Vagina (tissue), 2 donors: ENCODE results near the gene DNER. TPM values are rescaled to one million over a fixed set of nuclear protein-coding genes. Genes with fewer than 3 reads are reported as not detected.

Experiments
- DNase-seq, 2 donors: peaks; one replicate each; pipeline ENCODE4 v3.0.0-alpha.2; 2017; ENCODE audit errors: extremely low spot score in 2 of 2
- H3K27ac ChIP-seq: fragments of 200-600 bp; sonication (generic); one replicate; pipeline ENCODE4 v1.5.1; 2019
- H3K27me3 ChIP-seq: fragments of 200-600 bp; sonication (generic); one replicate; pipeline ENCODE4 v1.5.1; 2019
- H3K36me3 ChIP-seq, 2 donors: fragments of 200-600 bp; sonication (generic); one replicate each; pipeline ENCODE4 v1.5.1; 2017 to 2019
- H3K4me1 ChIP-seq: fragments of 200-600 bp; sonication (generic); one replicate; pipeline ENCODE4 v1.5.1; 2019
- H3K4me3 ChIP-seq, 2 donors: fragments of 200-600 bp; sonication (generic); 1 replicate in 1 of 2; 2 replicates in 1 of 2; pipeline ENCODE4 v1.5.1; 2016 to 2019
- H3K9me3 ChIP-seq: fragments of 200-600 bp; sonication (generic); one replicate; pipeline ENCODE4 v1.5.1; 2019
- CTCF ChIP-seq, 3 experiments: fragments of 450-650 bp in 2 of 3; fragments of 200-600 bp in 1 of 3; sonication (generic) in 1 of 3; IDR thresholded peaks; one replicate each; pipeline ENCODE4 v1.5.1; 2017 to 2019; ENCODE audit warnings: antibody characterized with exemption in 3 of 3, mild to moderate bottlenecking in 2 of 3, moderate library complexity in 2 of 3
- POLR2A ChIP-seq, 2 donors: fragments of 450-650 bp; IDR thresholded peaks; one replicate each; pipeline ENCODE4 v1.6.1; 2017; ENCODE audit warnings: antibody characterized with exemption in 2 of 2, mild to moderate bottlenecking in 2 of 2, moderate library complexity in 2 of 2
- POLR2AphosphoS5 ChIP-seq, 2 donors: sonication (generic); formaldehyde crosslinking; IDR thresholded peaks; one replicate each; pipeline ENCODE4 v1.9.0; 2017; ENCODE audit warnings: antibody characterized with exemption in 2 of 2, mild to moderate bottlenecking in 2 of 2, low read depth in 1 of 2; ENCODE audit not compliant: insufficient read depth in 1 of 2
- intact Hi-C: fragments of 100-400 bp; cut with DNase I; formaldehyde crosslinking; loops from one replicate; pipeline ENCODE4 v1.15.1; 2023
- total RNA-seq: library from RNA; depleted of rRNA; stranded (reverse); fragments of >200 nt; gene quantifications from one replicate; pipeline ENCODE4 v1.2.3, GENCODE V29; 2016

The DNER gene
- total RNA-seq, 1 donor from 2014 or later = 11.3 TPM

GRCh38 chr2:229553091-229553490 is 161.3 kb downstream of the DNER start:
- no peaks in the 10 kb centered on the region for H3K27me3 ChIP-seq
- intact Hi-C loops = no loop called here
- H3K4me3 ChIP-seq = no peak overlapping the region
- H3K27ac ChIP-seq = no peak overlapping the region
- no peaks in the 10 kb centered on the region for H3K9me3 ChIP-seq
- no peaks in the 10 kb centered on the region for H3K4me1 ChIP-seq
- no peak for TF ChIP-seq CTCF (IDR thresholded peaks at IDR 0.05)
- no peak for TF ChIP-seq POLR2AphosphoS5 (IDR thresholded peaks at IDR 0.05; ENCODE audit: insufficient read depth in 1 of 2, low read depth in 1 of 2)
- TF ChIP-seq POLR2A (IDR thresholded peaks at IDR 0.05) = no peak
- DNase-seq = no peak
- no peaks in the 10 kb centered on the region for H3K36me3 ChIP-seq

GRCh38 chr2:229543176-229543873 is 171.0 kb downstream of the DNER start:
- no peak overlapping the region for H3K4me3 ChIP-seq
- H3K9me3 ChIP-seq = no peaks in the 10 kb centered on the region
- no peak for DNase-seq
- intact Hi-C loops = no loop called here
- H3K4me1 ChIP-seq = no peaks in the 10 kb centered on the region
- H3K36me3 ChIP-seq = no peaks in the 10 kb centered on the region
- no peak overlapping the region for H3K27ac ChIP-seq
- no peaks in the 10 kb centered on the region for H3K27me3 ChIP-seq
- TF ChIP-seq POLR2A (IDR thresholded peaks at IDR 0.05) = no peak
- no peak for TF ChIP-seq POLR2AphosphoS5 (IDR thresholded peaks at IDR 0.05; ENCODE audit: insufficient read depth in 1 of 2, low read depth in 1 of 2)
- TF ChIP-seq CTCF (IDR thresholded peaks at IDR 0.05) = no peak

GRCh38 chr2:229539628-229540027 is 174.7 kb downstream of the DNER start:
- Histone ChIP-seq H3K27ac (no peak overlapping the region), H3K4me1 (no peaks in the 10 kb centered on the region), H3K9me3 (no peaks in the 10 kb centered on the region), H3K36me3 (no peaks in the 10 kb centered on the region), H3K27me3 (no peaks in the 10 kb centered on the region), H3K4me3 (no peak overlapping the region)
- TF ChIP-seq POLR2A (IDR thresholded peaks at IDR 0.05) (no peak), POLR2AphosphoS5 (IDR thresholded peaks at IDR 0.05; ENCODE audit: insufficient read depth in 1 of 2, low read depth in 1 of 2) (no peak), CTCF (IDR thresholded peaks at IDR 0.05) (no peak)
- no peak for DNase-seq
- intact Hi-C loops = no loop called here

GRCh38 chr2:229531594-229531993 is 182.8 kb downstream of the DNER start:
- TF ChIP-seq CTCF (IDR thresholded peaks at IDR 0.05) (no peak), POLR2A (IDR thresholded peaks at IDR 0.05) (no peak), POLR2AphosphoS5 (IDR thresholded peaks at IDR 0.05; ENCODE audit: insufficient read depth in 1 of 2, low read depth in 1 of 2) (no peak)
- Histone ChIP-seq H3K9me3 (no peaks in the 10 kb centered on the region), H3K36me3 (no peaks in the 10 kb centered on the region), H3K4me1 (no peaks in the 10 kb centered on the region), H3K27me3 (no peaks in the 10 kb centered on the region), H3K4me3 (no peak overlapping the region), H3K27ac (no peak overlapping the region)
- intact Hi-C loops = no loop called here
- no peak for DNase-seq

GRCh38 chr2:229530434-229530833 is 183.9 kb downstream of the DNER start:
- no peak overlapping the region for H3K4me3 ChIP-seq
- TF ChIP-seq CTCF (IDR thresholded peaks at IDR 0.05) = no peak
- no peak for TF ChIP-seq POLR2A (IDR thresholded peaks at IDR 0.05)
- TF ChIP-seq POLR2AphosphoS5 (IDR thresholded peaks at IDR 0.05; ENCODE audit: insufficient read depth in 1 of 2, low read depth in 1 of 2) = no peak
- no peaks in the 10 kb centered on the region for H3K36me3 ChIP-seq
- intact Hi-C loops = no loop called here
- no peak for DNase-seq
- H3K9me3 ChIP-seq = no peaks in the 10 kb centered on the region
- H3K4me1 ChIP-seq = no peaks in the 10 kb centered on the region
- no peak overlapping the region for H3K27ac ChIP-seq
- H3K27me3 ChIP-seq = no peaks in the 10 kb centered on the region
